SH-SY5Y (cell line): ENCODE data around the gene LYPD6B.

Experiments used
- GATA2 ChIP-seq: IDR thresholded peaks from 2 replicates; pipeline ENCODE4 v1.6.1; 2011; ENCODE audit warnings: mild to moderate bottlenecking, low read depth, low read length
- GATA3 ChIP-seq: IDR thresholded peaks from 2 replicates; pipeline ENCODE4 v1.6.1; 2011; ENCODE audit warnings: low read depth, mild to moderate bottlenecking, low read length, moderate library complexity

GRCh38 chr2:149136111-149136510 is 97.6 kb downstream of the LYPD6B start:
- TF ChIP-seq GATA2, result no peak
- TF ChIP-seq GATA3, result no peak
